Suprapubic skin (tissue), 4 donors: Measurements from ENCODE around the gene UHRF1. TPM values are rescaled to one million over a fixed set of nuclear protein-coding genes. Genes with fewer than 3 reads are reported as not detected.
"Not testable (repeated sequence)": the region's sequence is repeated elsewhere in the genome, so short reads cannot be mapped to it uniquely, and the experiment has no call there.

Experiments used
- DNase-seq, 2 donors: peaks; one replicate each; pipeline ENCODE4 v3.0.0-alpha.2; 2019; ENCODE audit warnings: low spot score in 2 of 2
- H3K27ac ChIP-seq: fragments of 200-600 bp; sonication (generic); one replicate; pipeline ENCODE4 v1.5.1; 2019
- H3K27me3 ChIP-seq: fragments of 200-600 bp; sonication (generic); one replicate; pipeline ENCODE4 v1.5.1; 2019
- H3K36me3 ChIP-seq: fragments of 200-600 bp; sonication (generic); one replicate; pipeline ENCODE4 v1.5.1; 2019
- H3K4me1 ChIP-seq: fragments of 200-600 bp; sonication (generic); one replicate; pipeline ENCODE4 v1.5.1; 2019
- H3K4me3 ChIP-seq: fragments of 200-600 bp; sonication (generic); one replicate; pipeline ENCODE4 v1.5.1; 2019; ENCODE audit warnings: mild to moderate bottlenecking
- H3K9me3 ChIP-seq: fragments of 200-600 bp; sonication (generic); one replicate; pipeline ENCODE4 v1.5.1; 2019
- EP300 ChIP-seq: sonication (generic); formaldehyde crosslinking; IDR thresholded peaks from one replicate; pipeline ENCODE4 v1.6.1; 2017; ENCODE audit warnings: antibody characterized with exemption
- POLR2A ChIP-seq, 2 donors: fragments of 450-650 bp; IDR thresholded peaks; one replicate each; pipeline ENCODE4 v1.6.1; 2017; ENCODE audit warnings: antibody characterized with exemption in 2 of 2, mild to moderate bottlenecking in 2 of 2, moderate library complexity in 2 of 2
- POLR2AphosphoS5 ChIP-seq, 3 donors: sonication (generic); formaldehyde crosslinking; IDR thresholded peaks; one replicate each; pipeline ENCODE4 v1.6.1; 2017; ENCODE audit warnings: antibody characterized with exemption in 3 of 3
- WGBS: methylation state at CpG from one replicate; pipeline ENCODE4 v1.1.5; 2018; 5-methylcytosine and 5-hydroxymethylcytosine counted together
- total RNA-seq, 4 donors: library from RNA; depleted of rRNA; stranded (reverse); fragments of >200 nt; gene quantifications; one replicate each; pipeline ENCODE4 v1.1.0, GENCODE V29; 2016
- TF ChIP-seq, protein P1 (sequence below), 2 donors: fragments of 200-600 bp in 1 of 2; fragments of 450-650 bp in 1 of 2; sonication (generic) in 1 of 2; IDR thresholded peaks; one replicate each; pipeline ENCODE4 v1.5.1; 2016 to 2019; ENCODE audit warnings: antibody characterized with exemption in 2 of 2, mild to moderate bottlenecking in 1 of 2, moderate library complexity in 1 of 2

UHRF1 gene
- total RNA-seq, 4 donors from 2014 or later, result 0.40 to 3.7 (median 2.8) TPM

GRCh38 chr19:4971816-4972495 lies 62.7 kb downstream of the UHRF1 start:
- H3K9me3 ChIP-seq, result no peaks in the 10 kb centered on the region
- no peak overlapping the region for H3K27ac ChIP-seq
- no peaks in the 10 kb centered on the region for H3K27me3 ChIP-seq
- DNase-seq, result peak in 1 of 2 donors; percentile 68
- TF ChIP-seq, protein P1, sequence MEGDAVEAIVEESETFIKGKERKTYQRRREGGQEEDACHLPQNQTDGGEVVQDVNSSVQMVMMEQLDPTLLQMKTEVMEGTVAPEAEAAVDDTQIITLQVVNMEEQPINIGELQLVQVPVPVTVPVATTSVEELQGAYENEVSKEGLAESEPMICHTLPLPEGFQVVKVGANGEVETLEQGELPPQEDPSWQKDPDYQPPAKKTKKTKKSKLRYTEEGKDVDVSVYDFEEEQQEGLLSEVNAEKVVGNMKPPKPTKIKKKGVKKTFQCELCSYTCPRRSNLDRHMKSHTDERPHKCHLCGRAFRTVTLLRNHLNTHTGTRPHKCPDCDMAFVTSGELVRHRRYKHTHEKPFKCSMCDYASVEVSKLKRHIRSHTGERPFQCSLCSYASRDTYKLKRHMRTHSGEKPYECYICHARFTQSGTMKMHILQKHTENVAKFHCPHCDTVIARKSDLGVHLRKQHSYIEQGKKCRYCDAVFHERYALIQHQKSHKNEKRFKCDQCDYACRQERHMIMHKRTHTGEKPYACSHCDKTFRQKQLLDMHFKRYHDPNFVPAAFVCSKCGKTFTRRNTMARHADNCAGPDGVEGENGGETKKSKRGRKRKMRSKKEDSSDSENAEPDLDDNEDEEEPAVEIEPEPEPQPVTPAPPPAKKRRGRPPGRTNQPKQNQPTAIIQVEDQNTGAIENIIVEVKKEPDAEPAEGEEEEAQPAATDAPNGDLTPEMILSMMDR (IDR thresholded peaks at IDR 0.05), result no peak
- TF ChIP-seq POLR2A (IDR thresholded peaks at IDR 0.05), result no peak
- no peak for TF ChIP-seq EP300
- no peak for TF ChIP-seq POLR2AphosphoS5 (IDR thresholded peaks at IDR 0.05)
- peak overlapping the region; percentile 61 for H3K4me3 ChIP-seq
- no peaks in the 10 kb centered on the region for H3K36me3 ChIP-seq
- 73% methylated on average over 15 of the region's 19 CpGs for WGBS
- peaks cover 74% of the 10 kb centered on the region for H3K4me1 ChIP-seq

GRCh38 chr19:4972509-4973230 lies 63.4 kb downstream of the UHRF1 start:
- Histone ChIP-seq H3K27ac (no peak overlapping the region), H3K27me3 (no peaks in the 10 kb centered on the region), H3K4me3 (no peak overlapping the region), H3K9me3 (no peaks in the 10 kb centered on the region), H3K36me3 (no peaks in the 10 kb centered on the region), H3K4me1 (peaks cover 81% of the 10 kb centered on the region)
- TF ChIP-seq POLR2A (IDR thresholded peaks at IDR 0.05), result no peak
- TF ChIP-seq POLR2AphosphoS5 (IDR thresholded peaks at IDR 0.05), result no peak
- TF ChIP-seq, protein P1 (IDR thresholded peaks at IDR 0.05), result no peak
- TF ChIP-seq EP300, result no peak
- WGBS, result 53% methylated on average over 9 of the region's 12 CpGs
- DNase-seq, result no peak

DNA sequence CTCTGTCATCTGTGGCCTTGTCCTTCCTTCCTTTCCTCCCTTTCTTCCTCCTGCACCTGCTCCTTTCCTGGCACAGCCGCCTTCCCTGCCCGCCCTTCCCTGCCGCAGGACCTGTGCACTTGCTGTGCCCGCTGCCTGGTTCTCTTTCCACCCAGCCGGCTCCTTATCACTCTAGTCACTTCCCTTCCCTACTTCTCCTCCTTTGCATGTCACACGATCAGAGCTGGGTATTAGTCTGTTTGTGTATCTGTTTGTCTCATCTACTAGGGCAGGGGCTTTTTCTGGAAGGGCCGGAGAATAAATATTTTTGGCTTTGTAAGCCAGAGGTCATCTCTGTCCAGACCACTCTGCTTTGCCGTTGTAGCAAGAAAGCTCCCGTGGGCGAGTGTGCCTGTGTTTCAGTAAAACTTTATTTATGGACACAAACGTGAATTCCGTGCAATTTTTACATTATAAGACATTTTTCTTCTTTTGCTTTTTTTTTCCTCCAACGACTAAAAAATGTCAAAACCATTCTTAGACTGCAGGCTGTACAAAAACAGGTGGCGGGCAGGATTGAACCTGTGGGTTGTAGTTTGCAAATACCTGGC lies 65.7 kb downstream of the UHRF1 start:
- TF ChIP-seq, protein P1 (IDR thresholded peaks at IDR 0.05), result no peak
- TF ChIP-seq EP300, result no peak
- DNase-seq, result no peak
- WGBS, result 70% methylated on average over 14 of the region's 14 CpGs
- peaks cover 86% of the 10 kb centered on the region for H3K4me1 ChIP-seq
- no peaks in the 10 kb centered on the region for H3K9me3 ChIP-seq
- no peak overlapping the region for H3K4me3 ChIP-seq
- no peaks in the 10 kb centered on the region for H3K27me3 ChIP-seq
- no peaks in the 10 kb centered on the region for H3K36me3 ChIP-seq
- no peak overlapping the region for H3K27ac ChIP-seq

DNA sequence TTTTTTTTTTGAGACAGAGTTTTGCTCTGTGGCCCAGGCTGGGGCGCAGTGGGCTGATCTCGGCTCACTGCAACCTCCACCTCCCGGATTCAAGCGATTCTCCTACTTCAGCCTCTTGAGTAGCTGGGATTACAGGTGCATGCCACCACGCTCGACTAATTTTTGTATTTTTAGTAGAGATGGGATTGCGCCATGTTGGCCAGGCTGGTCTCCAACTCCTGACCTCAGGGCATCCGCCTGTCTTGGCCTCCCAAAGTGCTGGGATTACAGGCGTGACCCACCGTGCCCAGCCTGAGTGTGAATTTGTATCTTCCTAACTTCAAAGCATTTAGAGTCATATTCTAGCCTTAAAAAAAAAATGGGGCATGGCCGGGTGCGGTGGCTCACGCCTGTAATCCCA lies 66.3 kb downstream of the UHRF1 start:
- H3K4me3 ChIP-seq, H3K36me3 ChIP-seq, H3K27me3 ChIP-seq, DNase-seq, H3K9me3 ChIP-seq: not testable (repeated sequence)
- Histone ChIP-seq H3K4me1 (peaks cover 81% of the 10 kb centered on the region), H3K27ac (peak overlapping the region; percentile 87)
- WGBS, result 85% methylated on average over 13 of the region's 13 CpGs

- Histone ChIP-seq H3K36me3 (no peaks in the 10 kb centered on the region), H3K4me1 (peaks cover 77% of the 10 kb centered on the region), H3K27me3 (no peaks in the 10 kb centered on the region), H3K27ac (peak overlapping the region; percentile 87), H3K9me3 (no peaks in the 10 kb centered on the region), H3K4me3 (peak overlapping the region; percentile 23)
- TF ChIP-seq EP300 (peak; percentile 26), POLR2AphosphoS5 (IDR thresholded peaks at IDR 0.05) (peak in 2 of 3 donors; percentile 58 to 90), POLR2A (IDR thresholded peaks at IDR 0.05) (peak in 1 of 2 donors; percentile 35)
- TF ChIP-seq, protein P1 (IDR thresholded peaks at IDR 0.05), result peak in 1 of 2 donors; percentile 44
- peak; percentile 88 to 91 for DNase-seq
- WGBS, result 17% methylated on average over 32 of the region's 33 CpGs
Observed at GRCh38 chr19:4976401-4977298, 67.3 kb downstream of the UHRF1 start.
